Loucy (cell line): ENCODE data around the gene ATP11A.

Experiments
- H2AFZ ChIP-seq: fragments of 200-600 bp; sonication (generic); 2 replicates; pipeline ENCODE4 v1.6.0; 2016; ENCODE audit warnings: antibody characterized with exemption, mild to moderate bottlenecking, low read length, moderate library complexity
- H3F3A ChIP-seq: fragments of 200-600 bp; 2 replicates; pipeline ENCODE4 v1.6.0; 2016; ENCODE audit warnings: antibody characterized with exemption, low read depth, mild to moderate bottlenecking
- H3K27me3 ChIP-seq: fragments of 200-600 bp; sonication (generic); 2 replicates; pipeline ENCODE4 v1.6.1; 2014; ENCODE audit warnings: low read length, mild to moderate bottlenecking; ENCODE audit not compliant: insufficient read depth, poor library complexity, severe bottlenecking
- H3K36me3 ChIP-seq: fragments of 200-600 bp; sonication (generic); 2 replicates; pipeline ENCODE4 v1.6.1; 2016; ENCODE audit warnings: low read length; ENCODE audit not compliant: insufficient read depth
- H3K4me1 ChIP-seq: fragments of 200-600 bp; sonication (generic); 2 replicates; pipeline ENCODE4 v1.5.1; 2014; ENCODE audit warnings: low read length, mild to moderate bottlenecking; ENCODE audit not compliant: insufficient read depth, poor library complexity, severe bottlenecking
- H3K4me2 ChIP-seq: fragments of 200-600 bp; sonication (generic); 2 replicates; pipeline ENCODE4 v1.6.0; 2014; ENCODE audit warnings: antibody characterized with exemption, low read length, low read depth, mild to moderate bottlenecking; ENCODE audit not compliant: poor library complexity, severe bottlenecking
- H3K4me3 ChIP-seq: fragments of 200-600 bp; sonication (generic); 2 replicates; pipeline ENCODE4 v1.5.1; 2014; ENCODE audit warnings: low read length, mild to moderate bottlenecking, mixed read lengths; ENCODE audit not compliant: poor library complexity, severe bottlenecking
- H3K79me2 ChIP-seq: fragments of 200-600 bp; sonication (generic); 2 replicates; pipeline ENCODE4 v1.6.1; 2014; ENCODE audit warnings: low read length; ENCODE audit not compliant: insufficient read depth
- H3K9ac ChIP-seq: fragments of 200-600 bp; sonication (generic); 2 replicates; pipeline ENCODE4 v1.6.0; 2014; ENCODE audit warnings: mild to moderate bottlenecking, low read depth, low read length, moderate library complexity; ENCODE audit not compliant: poor library complexity, severe bottlenecking
- H3K9me2 ChIP-seq: fragments of 200-600 bp; sonication (generic); replicated peaks from 2 replicates; pipeline ENCODE4 v1.6.1; 2016; ENCODE audit warnings: low read depth, low read length, mixed read lengths
- H3K9me3 ChIP-seq: fragments of 200-600 bp; sonication (generic); 2 replicates; pipeline ENCODE4 v1.6.1; 2014; ENCODE audit warnings: mild to moderate bottlenecking, antibody characterized with exemption, low read length, low read depth; ENCODE audit not compliant: insufficient read depth
- H4K20me1 ChIP-seq: fragments of 200-600 bp; sonication (generic); 2 replicates; pipeline ENCODE4 v1.6.0; 2014; ENCODE audit warnings: antibody characterized with exemption, low read length, mild to moderate bottlenecking; ENCODE audit not compliant: insufficient read depth, poor library complexity, severe bottlenecking
- EZH2phosphoT487 ChIP-seq: fragments of 200-600 bp; IDR thresholded peaks from 2 replicates; pipeline ENCODE4 v1.6.1; 2018; ENCODE audit warnings: antibody characterized with exemption, mild to moderate bottlenecking, moderate library complexity, borderline replicate concordance
- TF ChIP-seq, protein P1 (sequence below): fragments of 200-600 bp; sonication (generic); conservative IDR thresholded peaks from 2 replicates; pipeline ENCODE4 v1.5.1; 2014; ENCODE audit warnings: mild to moderate bottlenecking, antibody characterized with exemption, low read length

ATP11A gene

DNA sequence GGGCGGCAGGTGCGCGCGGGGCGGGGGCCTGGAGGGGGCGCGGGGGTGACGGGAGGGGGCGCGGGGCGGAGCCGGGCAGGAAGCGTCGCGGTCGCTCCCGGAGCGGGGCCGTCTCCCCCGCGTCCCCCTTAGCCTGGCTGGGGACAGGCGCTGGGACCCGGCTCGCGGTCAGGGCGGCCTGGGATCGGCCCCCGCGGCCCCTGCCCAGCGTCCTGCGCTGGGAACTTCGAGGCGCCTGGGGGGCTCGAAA lies 204.5 kb downstream of the ATP11A start:
- H3K4me3 ChIP-seq, result peak overlapping the region; percentile 29
- no peak overlapping the region for H3K4me2 ChIP-seq
- no peak for TF ChIP-seq EZH2phosphoT487
- TF ChIP-seq, protein P1, sequence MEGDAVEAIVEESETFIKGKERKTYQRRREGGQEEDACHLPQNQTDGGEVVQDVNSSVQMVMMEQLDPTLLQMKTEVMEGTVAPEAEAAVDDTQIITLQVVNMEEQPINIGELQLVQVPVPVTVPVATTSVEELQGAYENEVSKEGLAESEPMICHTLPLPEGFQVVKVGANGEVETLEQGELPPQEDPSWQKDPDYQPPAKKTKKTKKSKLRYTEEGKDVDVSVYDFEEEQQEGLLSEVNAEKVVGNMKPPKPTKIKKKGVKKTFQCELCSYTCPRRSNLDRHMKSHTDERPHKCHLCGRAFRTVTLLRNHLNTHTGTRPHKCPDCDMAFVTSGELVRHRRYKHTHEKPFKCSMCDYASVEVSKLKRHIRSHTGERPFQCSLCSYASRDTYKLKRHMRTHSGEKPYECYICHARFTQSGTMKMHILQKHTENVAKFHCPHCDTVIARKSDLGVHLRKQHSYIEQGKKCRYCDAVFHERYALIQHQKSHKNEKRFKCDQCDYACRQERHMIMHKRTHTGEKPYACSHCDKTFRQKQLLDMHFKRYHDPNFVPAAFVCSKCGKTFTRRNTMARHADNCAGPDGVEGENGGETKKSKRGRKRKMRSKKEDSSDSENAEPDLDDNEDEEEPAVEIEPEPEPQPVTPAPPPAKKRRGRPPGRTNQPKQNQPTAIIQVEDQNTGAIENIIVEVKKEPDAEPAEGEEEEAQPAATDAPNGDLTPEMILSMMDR, result no peak
- H2AFZ ChIP-seq, result no peak overlapping the region
- no peak overlapping the region for H3K9ac ChIP-seq
- H3K9me3 ChIP-seq, result no peaks in the 10 kb centered on the region
- no peaks in the 10 kb centered on the region for H3K9me2 ChIP-seq
- H3K79me2 ChIP-seq, result no peaks in the 10 kb centered on the region
- H3K27me3 ChIP-seq, result no peaks in the 10 kb centered on the region
- no peaks in the 10 kb centered on the region for H4K20me1 ChIP-seq
- H3F3A ChIP-seq, result no peaks in the 10 kb centered on the region
- no peaks in the 10 kb centered on the region for H3K36me3 ChIP-seq
- H3K4me1 ChIP-seq, result no peaks in the 10 kb centered on the region

GRCh38 chr13:112894673-112895481 lies 205.0 kb downstream of the ATP11A start:
- Histone ChIP-seq H3K36me3 (no peaks in the 10 kb centered on the region), H4K20me1 (no peaks in the 10 kb centered on the region), H3K4me3 (peak overlapping the region; percentile 29), H2AFZ (no peak overlapping the region), H3K9ac (no peak overlapping the region), H3K9me3 (no peaks in the 10 kb centered on the region), H3K4me1 (no peaks in the 10 kb centered on the region), H3K9me2 (no peaks in the 10 kb centered on the region), H3K79me2 (no peaks in the 10 kb centered on the region), H3F3A (no peaks in the 10 kb centered on the region), H3K27me3 (no peaks in the 10 kb centered on the region), H3K4me2 (no peak overlapping the region)
- TF ChIP-seq EZH2phosphoT487, result no peak
- TF ChIP-seq, protein P1, result no peak

GRCh38 chr13:112895521-112896465 lies 206.0 kb downstream of the ATP11A start:
- Histone ChIP-seq H3K9me3 (no peaks in the 10 kb centered on the region), H3K79me2 (no peaks in the 10 kb centered on the region), H3K4me3 (no peak overlapping the region), H3F3A (no peaks in the 10 kb centered on the region), H4K20me1 (no peaks in the 10 kb centered on the region), H3K4me1 (no peaks in the 10 kb centered on the region), H3K4me2 (no peak overlapping the region), H3K9me2 (no peaks in the 10 kb centered on the region), H3K27me3 (no peaks in the 10 kb centered on the region), H3K9ac (no peak overlapping the region), H3K36me3 (no peaks in the 10 kb centered on the region), H2AFZ (no peak overlapping the region)
- TF ChIP-seq, protein P1, result no peak
- TF ChIP-seq EZH2phosphoT487, result no peak
